Vagina (tissue), 2 donors: ENCODE data around the gene RFX1. TPM values are rescaled to one million over a fixed set of nuclear protein-coding genes. Genes with fewer than 3 reads are reported as not detected.

Experiments used
- DNase-seq, 2 donors: peaks; one replicate each; pipeline ENCODE4 v3.0.0-alpha.2; 2017; ENCODE audit errors: extremely low spot score in 2 of 2
- H3K27ac ChIP-seq: fragments of 200-600 bp; sonication (generic); one replicate; pipeline ENCODE4 v1.5.1; 2019
- H3K27me3 ChIP-seq: fragments of 200-600 bp; sonication (generic); one replicate; pipeline ENCODE4 v1.5.1; 2019
- H3K36me3 ChIP-seq, 2 donors: fragments of 200-600 bp; sonication (generic); one replicate each; pipeline ENCODE4 v1.5.1; 2017 to 2019
- H3K4me1 ChIP-seq: fragments of 200-600 bp; sonication (generic); one replicate; pipeline ENCODE4 v1.5.1; 2019
- H3K4me3 ChIP-seq, 2 donors: fragments of 200-600 bp; sonication (generic); 1 replicate in 1 of 2; 2 replicates in 1 of 2; pipeline ENCODE4 v1.5.1; 2016 to 2019
- H3K9me3 ChIP-seq: fragments of 200-600 bp; sonication (generic); one replicate; pipeline ENCODE4 v1.5.1; 2019
- POLR2A ChIP-seq, 2 donors: fragments of 450-650 bp; IDR thresholded peaks; one replicate each; pipeline ENCODE4 v1.6.1; 2017; ENCODE audit warnings: antibody characterized with exemption in 2 of 2, mild to moderate bottlenecking in 2 of 2, moderate library complexity in 2 of 2
- POLR2AphosphoS5 ChIP-seq, 2 donors: sonication (generic); formaldehyde crosslinking; IDR thresholded peaks; one replicate each; pipeline ENCODE4 v1.9.0; 2017; ENCODE audit warnings: antibody characterized with exemption in 2 of 2, mild to moderate bottlenecking in 2 of 2, low read depth in 1 of 2; ENCODE audit not compliant: insufficient read depth in 1 of 2
- intact Hi-C: fragments of 100-400 bp; cut with DNase I; formaldehyde crosslinking; loops from one replicate; pipeline ENCODE4 v1.15.1; 2023
- total RNA-seq: library from RNA; depleted of rRNA; stranded (reverse); fragments of >200 nt; gene quantifications from one replicate; pipeline ENCODE4 v1.2.3, GENCODE V29; 2016
- TF ChIP-seq, protein P1 (sequence below), 3 experiments: fragments of 450-650 bp in 2 of 3; fragments of 200-600 bp in 1 of 3; sonication (generic) in 1 of 3; IDR thresholded peaks; one replicate each; pipeline ENCODE4 v1.5.1; 2017 to 2019; ENCODE audit warnings: antibody characterized with exemption in 3 of 3, mild to moderate bottlenecking in 2 of 3, moderate library complexity in 2 of 3

Gene RFX1
- total RNA-seq, 1 donor from 2014 or later, result 9.6 TPM

- H3K9me3 ChIP-seq, result no peaks in the 10 kb centered on the region
- intact Hi-C loops, result no loop called here
- H3K27me3 ChIP-seq, result no peaks in the 10 kb centered on the region
- no peaks in the 10 kb centered on the region for H3K36me3 ChIP-seq
- DNase-seq, result no peak
- no peak overlapping the region for H3K4me3 ChIP-seq
- H3K4me1 ChIP-seq, result peaks cover 14% of the 10 kb centered on the region
- TF ChIP-seq POLR2A (IDR thresholded peaks at IDR 0.05) (no peak), POLR2AphosphoS5 (IDR thresholded peaks at IDR 0.05; ENCODE audit: insufficient read depth in 1 of 2, low read depth in 1 of 2) (no peak)
- TF ChIP-seq, protein P1, sequence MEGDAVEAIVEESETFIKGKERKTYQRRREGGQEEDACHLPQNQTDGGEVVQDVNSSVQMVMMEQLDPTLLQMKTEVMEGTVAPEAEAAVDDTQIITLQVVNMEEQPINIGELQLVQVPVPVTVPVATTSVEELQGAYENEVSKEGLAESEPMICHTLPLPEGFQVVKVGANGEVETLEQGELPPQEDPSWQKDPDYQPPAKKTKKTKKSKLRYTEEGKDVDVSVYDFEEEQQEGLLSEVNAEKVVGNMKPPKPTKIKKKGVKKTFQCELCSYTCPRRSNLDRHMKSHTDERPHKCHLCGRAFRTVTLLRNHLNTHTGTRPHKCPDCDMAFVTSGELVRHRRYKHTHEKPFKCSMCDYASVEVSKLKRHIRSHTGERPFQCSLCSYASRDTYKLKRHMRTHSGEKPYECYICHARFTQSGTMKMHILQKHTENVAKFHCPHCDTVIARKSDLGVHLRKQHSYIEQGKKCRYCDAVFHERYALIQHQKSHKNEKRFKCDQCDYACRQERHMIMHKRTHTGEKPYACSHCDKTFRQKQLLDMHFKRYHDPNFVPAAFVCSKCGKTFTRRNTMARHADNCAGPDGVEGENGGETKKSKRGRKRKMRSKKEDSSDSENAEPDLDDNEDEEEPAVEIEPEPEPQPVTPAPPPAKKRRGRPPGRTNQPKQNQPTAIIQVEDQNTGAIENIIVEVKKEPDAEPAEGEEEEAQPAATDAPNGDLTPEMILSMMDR (IDR thresholded peaks at IDR 0.05), result no peak
- H3K27ac ChIP-seq, result no peak overlapping the region
Measured at GRCh38 chr19:13935765-13936510, 70.2 kb downstream of the RFX1 start.

- no peaks in the 10 kb centered on the region for H3K9me3 ChIP-seq
- no peak for DNase-seq
- intact Hi-C loops, result no loop called here
- no peaks in the 10 kb centered on the region for H3K36me3 ChIP-seq
- no peaks in the 10 kb centered on the region for H3K27me3 ChIP-seq
- no peak for TF ChIP-seq POLR2AphosphoS5 (IDR thresholded peaks at IDR 0.05; ENCODE audit: insufficient read depth in 1 of 2, low read depth in 1 of 2)
- TF ChIP-seq, protein P1 (IDR thresholded peaks at IDR 0.05), result no peak
- no peak for TF ChIP-seq POLR2A (IDR thresholded peaks at IDR 0.05)
- no peak overlapping the region for H3K4me3 ChIP-seq
- H3K4me1 ChIP-seq, result peaks cover 14% of the 10 kb centered on the region
- H3K27ac ChIP-seq, result no peak overlapping the region
Measured at GRCh38 chr19:13934785-13935109, 71.4 kb downstream of the RFX1 start.

DNA sequence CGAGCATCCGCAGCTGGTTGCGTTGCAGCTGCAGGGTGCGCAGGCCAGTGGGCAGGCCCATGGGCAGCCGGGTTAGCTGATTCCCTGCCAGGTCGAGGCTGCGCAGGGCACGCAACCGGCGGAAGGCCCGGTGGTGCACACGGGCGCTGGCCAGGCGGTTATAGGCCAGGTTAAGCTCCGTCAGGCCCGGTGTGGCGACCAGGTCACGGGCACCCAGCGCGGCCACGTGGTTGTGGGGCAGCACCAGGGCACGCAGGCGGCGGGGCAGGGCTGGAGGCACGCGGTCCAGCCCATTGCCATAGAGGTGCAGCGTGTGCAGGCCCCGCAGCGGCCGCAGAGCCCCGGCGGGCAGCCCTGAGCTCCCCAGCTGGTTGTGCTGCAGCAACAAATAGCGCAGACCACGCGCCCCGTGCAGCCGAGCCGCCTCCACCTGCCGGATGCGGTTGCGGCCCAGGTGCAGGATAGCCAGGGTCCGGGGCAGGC, 73.2 kb downstream of the RFX1 start:
- intact Hi-C loops, result no loop called here
- Histone ChIP-seq H3K27ac (no peak overlapping the region), H3K4me3 (no peak overlapping the region), H3K27me3 (no peaks in the 10 kb centered on the region), H3K36me3 (peaks cover 0 to 10% of the 10 kb centered on the region in 2 donors), H3K9me3 (no peaks in the 10 kb centered on the region), H3K4me1 (peaks cover 5% of the 10 kb centered on the region)
- TF ChIP-seq, protein P1 (IDR thresholded peaks at IDR 0.05), result no peak
- TF ChIP-seq POLR2A (IDR thresholded peaks at IDR 0.05) (no peak), POLR2AphosphoS5 (IDR thresholded peaks at IDR 0.05; ENCODE audit: insufficient read depth in 1 of 2, low read depth in 1 of 2) (no peak)
- no peak for DNase-seq

DNA sequence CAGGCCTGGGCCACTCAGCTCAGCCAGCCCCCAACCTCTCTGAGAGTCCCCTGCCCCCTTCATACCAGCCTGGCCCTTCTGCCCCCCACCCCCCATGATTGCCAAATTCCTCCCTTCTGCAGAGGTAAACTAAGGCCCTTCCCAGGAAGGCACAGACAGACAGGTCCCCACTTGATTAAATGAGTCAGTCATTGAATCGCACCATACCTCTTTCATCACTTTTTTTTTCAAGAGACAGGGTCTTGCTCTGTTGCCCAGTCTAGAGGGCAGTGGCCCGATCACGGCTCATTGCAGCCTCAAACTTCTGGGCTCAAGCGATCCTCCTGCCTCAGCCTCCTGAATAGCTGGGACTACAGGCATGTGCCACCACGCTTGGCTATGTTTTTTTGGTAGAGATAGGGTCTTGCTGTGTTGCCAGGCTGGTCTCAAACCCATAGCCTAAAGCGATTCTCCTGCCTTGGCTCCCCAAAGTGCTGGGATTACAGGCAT, 73.9 kb downstream of the RFX1 start:
- Histone ChIP-seq H3K4me3 (no peak overlapping the region), H3K36me3 (peaks cover 0 to 15% of the 10 kb centered on the region in 2 donors), H3K9me3 (no peaks in the 10 kb centered on the region), H3K27ac (no peak overlapping the region), H3K4me1 (no peaks in the 10 kb centered on the region), H3K27me3 (no peaks in the 10 kb centered on the region)
- TF ChIP-seq POLR2AphosphoS5 (IDR thresholded peaks at IDR 0.05; ENCODE audit: insufficient read depth in 1 of 2, low read depth in 1 of 2), result no peak
- TF ChIP-seq, protein P1 (IDR thresholded peaks at IDR 0.05), result no peak
- TF ChIP-seq POLR2A (IDR thresholded peaks at IDR 0.05), result no peak
- no peak for DNase-seq
- intact Hi-C loops, result no loop called here
